ENCODE results near the gene PLEKHG4B. TPM values are rescaled to one million over a fixed set of nuclear protein-coding genes. Genes with fewer than 3 reads are reported as not detected.

The PLEKHG4B gene
- total and polyA plus RNA-seq, 2 experiments from 2014 or later: 9.9 to 20.1 TPM

GRCh38 chr5:182126-182525 is 90.2 kb downstream of the PLEKHG4B start:
- H3K4me1 ChIP-seq (ENCODE audit: low read depth): peaks cover 8% of the 10 kb centered on the region
- no peak overlapping the region for H3K4me3 ChIP-seq
- no peak overlapping the region for H3K27ac ChIP-seq
- no peak for DNase-seq (ENCODE audit: low read depth in 1 of 2, low spot score in 1 of 2)
- TF ChIP-seq CTCF (IDR thresholded peaks at IDR 0.05; ENCODE audit: low read depth, low read length): no peak
- H3K9me3 ChIP-seq (ENCODE audit: low read depth): no peaks in the 10 kb centered on the region
- H3K36me3 ChIP-seq: no peaks in the 10 kb centered on the region
- H3K27me3 ChIP-seq: no peaks in the 10 kb centered on the region

DNA sequence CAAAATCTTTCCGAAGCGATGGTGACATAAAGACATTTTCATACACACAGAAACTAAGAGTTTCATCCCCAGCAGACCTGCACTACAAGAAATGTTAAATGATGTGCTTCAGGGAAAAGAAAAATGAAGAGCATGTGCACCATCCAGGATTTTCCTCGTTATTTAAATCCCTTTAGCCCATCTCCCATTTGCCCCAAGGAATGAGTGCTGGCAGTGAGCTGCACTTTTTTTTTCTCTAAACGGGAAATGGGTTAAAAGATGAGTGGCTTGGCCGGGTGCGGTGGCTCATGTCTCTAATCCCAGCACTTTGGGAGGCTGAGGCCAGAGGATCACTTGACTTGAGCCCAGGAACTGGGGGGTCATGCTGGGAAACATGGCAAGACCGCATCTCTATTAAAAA is 92.5 kb downstream of the PLEKHG4B start:
- H3K36me3 ChIP-seq: no peaks in the 10 kb centered on the region
- no peak for DNase-seq (ENCODE audit: low read depth in 1 of 2, low spot score in 1 of 2)
- peaks cover 15% of the 10 kb centered on the region for H3K4me1 ChIP-seq (ENCODE audit: low read depth)
- no peak overlapping the region for H3K27ac ChIP-seq
- H3K27me3 ChIP-seq: no peaks in the 10 kb centered on the region
- no peak overlapping the region for H3K4me3 ChIP-seq
- no peaks in the 10 kb centered on the region for H3K9me3 ChIP-seq (ENCODE audit: low read depth)
- no peak for TF ChIP-seq CTCF (IDR thresholded peaks at IDR 0.05; ENCODE audit: low read depth, low read length)

- no peak overlapping the region for H3K27ac ChIP-seq
- H3K27me3 ChIP-seq: no peaks in the 10 kb centered on the region
- peaks cover 14% of the 10 kb centered on the region for H3K4me1 ChIP-seq (ENCODE audit: low read depth)
- no peaks in the 10 kb centered on the region for H3K36me3 ChIP-seq
- TF ChIP-seq CTCF (IDR thresholded peaks at IDR 0.05; ENCODE audit: low read depth, low read length): no peak
- no peak overlapping the region for H3K4me3 ChIP-seq
- H3K9me3 ChIP-seq (ENCODE audit: low read depth): no peaks in the 10 kb centered on the region
- DNase-seq (ENCODE audit: low read depth in 1 of 2, low spot score in 1 of 2): no peak
These were observed 93.4 kb downstream of the PLEKHG4B start for GRCh38 chr5:185095-186070.

DNA sequence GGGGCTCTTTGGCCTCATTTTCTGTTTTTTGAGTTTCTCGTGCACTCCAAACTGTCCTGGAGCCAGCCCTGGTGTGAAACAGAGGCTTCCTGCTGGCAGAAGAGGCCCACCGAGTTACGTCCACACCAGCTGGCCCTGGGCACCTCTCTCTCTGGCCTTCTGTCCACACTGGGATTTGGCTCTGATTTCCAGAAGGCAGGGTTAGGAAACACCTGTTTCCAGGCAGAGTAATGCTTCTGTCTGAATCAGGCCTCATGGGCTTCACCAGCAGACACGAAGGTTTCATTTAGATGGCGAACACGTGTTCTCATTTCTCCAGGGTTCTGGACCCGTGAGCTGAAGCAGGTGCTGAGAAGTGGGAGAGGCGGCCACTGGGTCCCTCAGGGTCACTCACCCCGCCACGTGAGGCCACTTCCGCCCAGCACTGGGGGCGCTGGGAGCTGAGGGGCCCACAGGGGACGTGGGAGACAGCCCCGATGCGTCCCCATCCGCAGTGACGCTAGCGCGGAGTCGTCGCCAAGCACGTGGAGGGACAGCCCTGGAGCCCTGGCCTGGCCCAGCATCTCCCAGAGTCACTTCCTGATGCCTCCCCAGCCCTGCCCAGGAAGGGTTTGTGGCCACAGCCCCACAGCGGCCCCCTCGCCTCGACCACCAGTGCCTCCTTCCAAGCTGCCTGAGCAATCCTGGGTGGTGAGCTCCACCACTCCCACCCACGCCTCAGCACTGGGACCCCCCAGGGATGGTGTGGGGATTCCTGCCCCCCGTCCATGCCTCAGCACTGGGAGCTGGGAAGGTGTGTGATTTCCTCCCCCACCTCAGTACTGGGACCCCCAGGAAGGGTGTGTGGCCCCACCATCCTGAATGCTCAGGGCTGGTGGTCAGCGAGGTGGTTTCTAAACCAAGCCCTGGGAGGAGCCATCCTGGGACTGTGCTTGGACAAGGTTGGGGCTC is 94.4 kb downstream of the PLEKHG4B start:
- Histone ChIP-seq H3K4me1 (ENCODE audit: low read depth) (peaks cover 22% of the 10 kb centered on the region), H3K9me3 (ENCODE audit: low read depth) (no peaks in the 10 kb centered on the region), H3K4me3 (no peak overlapping the region), H3K36me3 (no peaks in the 10 kb centered on the region), H3K27ac (no peak overlapping the region), H3K27me3 (no peaks in the 10 kb centered on the region)
- no peak for DNase-seq (ENCODE audit: low read depth in 1 of 2, low spot score in 1 of 2)
- no peak for TF ChIP-seq CTCF (IDR thresholded peaks at IDR 0.05; ENCODE audit: low read depth, low read length)

- Histone ChIP-seq H3K27me3 (no peaks in the 10 kb centered on the region), H3K27ac (no peak overlapping the region), H3K36me3 (no peaks in the 10 kb centered on the region), H3K4me1 (ENCODE audit: low read depth) (peaks cover 25% of the 10 kb centered on the region), H3K9me3 (ENCODE audit: low read depth) (no peaks in the 10 kb centered on the region), H3K4me3 (no peak overlapping the region)
- DNase-seq (ENCODE audit: low read depth in 1 of 2, low spot score in 1 of 2): no peak
- TF ChIP-seq CTCF (IDR thresholded peaks at IDR 0.05; ENCODE audit: low read depth, low read length): no peak
These were observed 95.1 kb downstream of the PLEKHG4B start for GRCh38 chr5:187042-187431.
